UCSD-AML1 (cell line): Measurements from ENCODE around the gene PNPLA7.

Experiments used
- DNase-seq: peaks from one replicate; lab custom pipeline; 2025; ENCODE audit not compliant: unreplicated experiment; lab: John Stamatoyannopoulos, UW

Gene PNPLA7

DNA sequence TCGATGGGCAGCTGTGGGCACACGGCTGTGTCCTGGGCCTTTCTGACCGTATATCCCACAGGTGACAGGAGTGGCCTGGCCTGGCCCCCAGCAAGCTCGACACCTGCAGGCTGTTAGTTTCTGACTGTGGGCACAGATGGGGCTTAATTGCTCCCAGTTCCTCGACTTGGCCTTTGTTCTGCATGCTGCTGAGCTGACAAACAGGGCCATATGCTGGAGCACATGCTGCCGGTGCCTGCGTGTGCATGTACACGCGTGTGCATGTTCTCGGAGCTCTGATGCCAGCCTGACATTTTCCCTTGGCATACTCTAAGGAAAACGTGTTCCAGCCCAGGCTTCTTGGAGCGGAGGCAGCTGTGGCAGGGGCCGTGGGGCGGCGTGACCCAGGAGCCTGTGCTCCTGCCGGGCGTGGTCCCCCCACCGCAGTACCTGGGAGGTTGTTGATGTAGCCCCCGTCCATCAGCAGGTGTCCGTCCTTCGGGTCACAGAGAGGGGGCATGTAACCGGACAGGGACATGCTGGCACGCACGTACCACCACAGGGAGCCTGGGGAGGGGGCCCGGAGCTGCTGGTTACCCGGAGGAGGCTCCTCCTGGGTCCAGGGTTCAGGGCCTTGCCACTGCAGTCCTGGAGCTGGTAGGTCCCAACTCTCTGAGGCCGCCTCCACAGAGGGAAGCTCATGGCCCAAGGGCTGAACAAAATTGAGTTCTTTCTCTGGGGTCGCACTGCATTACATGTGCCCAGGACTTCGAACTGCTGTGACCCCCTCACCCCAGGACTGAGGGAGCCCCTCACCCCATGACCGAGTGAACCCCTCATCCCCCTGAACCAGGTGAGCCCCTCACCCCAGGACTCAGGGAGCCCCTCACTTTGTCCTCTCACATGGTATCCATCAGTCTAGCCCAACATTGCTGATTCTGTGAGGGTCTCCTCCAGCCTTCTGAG lies 86.9 kb downstream of the PNPLA7 start:
- no peak for DNase-seq

GRCh38 chr9:137462396-137462985 lies 87.7 kb downstream of the PNPLA7 start:
- DNase-seq, result no peak

- DNase-seq, result no peak
Measured at GRCh38 chr9:137461663-137462395, 88.4 kb downstream of the PNPLA7 start.

DNA sequence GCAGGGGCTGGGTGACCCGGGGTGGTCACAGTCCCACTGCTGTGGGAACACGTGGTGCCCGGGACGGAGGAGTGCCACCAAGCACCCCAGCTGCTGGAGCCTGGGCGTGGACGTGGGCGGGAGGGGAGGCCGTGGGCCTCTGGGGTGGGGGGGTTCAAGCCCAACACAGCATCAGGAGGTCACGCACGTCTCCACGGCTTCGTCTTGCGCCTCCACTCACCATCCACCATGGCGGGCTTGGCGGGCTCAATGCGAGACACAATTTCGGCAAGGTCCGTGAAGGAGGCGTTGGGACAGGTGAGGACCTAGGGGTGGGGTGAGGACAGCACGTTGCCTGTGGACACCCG lies 88.9 kb downstream of the PNPLA7 start:
- DNase-seq, result no peak

DNA sequence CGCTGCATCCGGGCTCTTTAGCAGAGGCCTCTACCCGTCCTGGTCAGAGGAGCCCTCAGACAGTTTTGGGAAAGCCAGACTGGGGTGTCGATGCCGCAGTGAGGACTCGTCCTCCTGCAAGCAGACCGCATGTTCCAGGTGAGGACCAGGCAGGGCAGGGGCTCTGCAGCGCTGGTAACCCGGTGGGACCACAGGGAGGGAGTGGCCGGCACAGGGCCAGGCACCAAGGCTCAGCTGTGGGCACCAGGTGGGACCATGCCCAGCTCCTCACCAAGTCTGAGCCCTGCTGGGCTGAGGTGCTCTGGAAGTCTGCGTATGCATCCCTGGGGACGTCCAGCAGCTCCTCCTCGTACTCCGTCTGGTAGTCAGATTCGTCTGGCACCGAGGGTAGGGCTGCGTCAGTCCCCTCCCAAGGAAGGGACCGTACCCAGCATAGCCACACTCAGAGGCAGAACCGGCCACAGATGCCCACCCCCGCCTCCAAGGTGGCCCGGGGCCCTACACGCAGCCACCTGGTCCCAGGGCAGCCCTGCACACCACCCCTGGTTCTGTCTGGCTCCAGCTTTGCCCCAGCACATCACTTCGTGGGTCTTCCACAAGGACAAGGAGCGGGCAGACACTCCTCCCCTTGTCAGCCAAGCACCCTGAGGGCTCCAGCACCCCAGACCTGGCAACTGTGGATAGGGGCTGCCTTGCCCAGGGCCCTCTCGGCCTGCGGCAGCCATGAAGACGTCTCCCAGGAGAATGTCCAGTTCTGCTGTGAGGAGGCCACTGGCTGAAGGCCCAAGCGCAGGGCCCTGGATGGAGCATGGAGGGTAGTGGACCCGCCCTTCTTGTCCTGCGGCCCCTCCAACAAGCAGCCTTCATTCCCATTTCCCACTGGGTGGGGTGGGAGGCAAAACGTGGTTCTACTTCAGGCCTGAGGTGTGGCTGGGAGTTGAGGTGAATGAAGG lies 89.6 kb downstream of the PNPLA7 start:
- no peak for DNase-seq

DNA sequence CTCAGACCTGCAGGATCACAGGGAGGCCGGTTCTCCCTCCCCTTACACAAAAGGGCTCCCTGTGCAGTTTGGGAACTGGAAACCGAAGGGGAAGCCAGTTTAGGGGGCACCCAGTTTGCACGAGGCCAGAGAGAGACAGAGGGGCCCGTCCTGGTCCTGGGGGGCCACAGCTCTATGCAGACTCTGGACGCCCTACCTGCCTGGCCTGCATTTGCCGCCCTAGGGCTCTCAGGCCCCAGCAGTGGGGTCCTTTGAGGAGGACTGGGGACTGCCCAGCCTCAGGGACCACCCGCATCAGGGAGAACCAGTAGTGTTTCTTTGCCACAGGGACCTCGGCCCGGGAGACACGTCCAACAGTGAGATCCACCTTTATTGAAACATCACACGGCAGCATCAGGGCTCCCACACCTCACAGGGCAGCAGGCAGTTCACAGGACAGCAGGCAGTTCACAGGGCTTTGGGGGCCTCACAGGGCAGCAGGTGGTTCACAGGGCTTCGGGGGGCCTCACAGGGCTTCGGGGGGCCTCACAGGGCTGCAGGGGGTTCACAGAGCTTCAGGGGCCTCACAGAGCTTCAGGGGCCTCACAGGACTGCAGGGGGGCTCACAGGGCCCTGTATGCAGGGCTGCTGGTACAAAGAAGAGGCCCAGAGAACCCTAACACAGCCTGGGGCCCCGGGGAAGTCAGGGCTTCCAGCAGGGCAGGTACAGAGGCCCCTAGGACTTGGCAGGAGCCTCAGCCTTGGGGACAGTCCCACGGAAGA lies 90.4 kb downstream of the PNPLA7 start:
- DNase-seq, result no peak

GRCh38 chr9:137459152-137459600 lies 91.0 kb downstream of the PNPLA7 start, which contains the start of gene NSMF:
NSMF (minus strand) TSS chr9:137459334; CDS start chr9:137459102, 232 bp downstream.
- peak; percentile 94 for DNase-seq

DNA sequence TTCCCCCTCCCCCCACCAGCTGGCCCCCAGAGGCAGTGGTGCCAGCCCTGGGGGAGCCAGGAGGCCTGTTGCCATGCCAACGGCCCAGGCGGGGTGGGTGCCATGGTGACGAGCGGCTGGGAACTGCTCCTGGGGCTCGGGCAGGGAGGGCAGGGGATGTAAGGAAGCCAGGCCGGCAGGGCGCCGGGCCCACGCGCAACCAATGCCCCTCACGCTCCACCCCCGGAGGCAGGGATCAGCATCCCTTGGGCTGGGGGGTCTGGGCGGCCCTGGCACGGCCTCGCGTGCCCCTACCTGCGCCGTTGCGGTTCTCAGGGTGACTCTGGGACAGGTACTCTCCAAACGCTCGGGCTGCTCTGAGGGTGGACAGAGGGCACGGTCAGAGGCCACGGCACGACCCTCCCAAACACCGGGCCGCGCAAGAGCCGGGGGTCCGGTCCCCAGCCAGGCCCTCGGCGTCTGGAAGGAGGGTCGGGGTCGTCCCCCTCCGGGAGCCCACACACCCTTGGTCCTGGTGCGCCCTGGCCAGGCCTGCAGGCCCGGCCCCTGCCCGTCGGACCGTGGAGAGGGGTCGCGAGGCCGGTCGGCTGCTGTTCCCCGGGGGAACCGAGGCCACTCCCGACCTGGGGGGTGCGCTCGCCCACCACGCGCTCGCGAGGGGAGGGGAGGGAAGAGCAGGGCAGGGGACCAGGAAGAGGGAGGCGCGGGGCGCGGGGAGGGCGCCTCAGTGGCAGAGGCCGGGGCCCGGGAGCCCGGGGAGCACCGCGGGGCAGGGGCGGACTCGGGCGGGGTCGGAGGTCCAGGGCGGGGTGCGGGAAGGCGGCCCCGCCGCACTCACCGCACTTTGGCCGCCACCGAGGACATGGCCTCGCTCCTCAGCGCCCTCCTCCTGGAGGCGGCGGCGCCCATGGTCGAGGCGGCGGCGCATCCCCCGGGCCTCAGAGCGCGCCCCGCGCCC lies 91.7 kb downstream of the PNPLA7 start:
- no peak for DNase-seq

DNA sequence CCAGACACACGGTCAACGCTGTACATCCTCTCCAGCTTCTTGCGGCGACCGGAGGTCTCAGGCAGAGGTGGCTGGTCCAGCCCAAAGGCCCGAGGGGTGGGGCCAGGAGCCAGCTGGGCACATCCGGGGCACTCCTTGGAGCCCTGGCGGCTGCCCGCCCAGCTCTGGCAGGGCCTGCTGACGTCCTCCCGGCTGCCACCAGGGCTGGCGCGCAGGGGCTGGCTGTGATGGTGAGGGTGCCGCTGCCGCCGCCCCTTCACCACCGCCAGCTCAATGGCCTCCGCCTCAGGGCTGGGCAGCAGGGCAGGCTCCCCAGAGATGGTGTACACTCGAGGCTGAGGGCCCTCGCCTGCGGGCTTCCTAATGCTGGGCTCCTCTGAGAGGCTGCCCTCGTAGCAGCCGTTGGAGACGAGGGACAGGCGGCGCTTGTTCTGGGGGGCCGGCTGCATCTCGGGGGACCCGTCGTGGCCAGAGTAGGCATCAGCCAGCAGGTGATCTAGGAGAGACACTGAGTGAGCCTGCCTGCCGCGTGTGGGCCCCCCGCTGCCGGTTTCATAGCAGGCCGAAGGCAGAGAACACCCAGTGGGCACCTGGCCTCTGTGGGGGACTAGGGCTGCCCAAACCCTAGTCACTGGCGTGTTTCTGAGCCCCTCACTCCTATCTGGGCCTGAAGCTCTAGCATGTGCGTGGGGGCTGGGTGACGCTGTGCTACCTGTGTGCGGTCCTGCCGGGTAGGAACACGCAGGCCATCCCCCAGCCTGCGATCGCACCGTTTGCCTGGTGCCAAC lies 92.6 kb downstream of the PNPLA7 start:
- no peak for DNase-seq

GRCh38 chr9:137456864-137457405 lies 93.3 kb downstream of the PNPLA7 start:
- no peak for DNase-seq

DNA sequence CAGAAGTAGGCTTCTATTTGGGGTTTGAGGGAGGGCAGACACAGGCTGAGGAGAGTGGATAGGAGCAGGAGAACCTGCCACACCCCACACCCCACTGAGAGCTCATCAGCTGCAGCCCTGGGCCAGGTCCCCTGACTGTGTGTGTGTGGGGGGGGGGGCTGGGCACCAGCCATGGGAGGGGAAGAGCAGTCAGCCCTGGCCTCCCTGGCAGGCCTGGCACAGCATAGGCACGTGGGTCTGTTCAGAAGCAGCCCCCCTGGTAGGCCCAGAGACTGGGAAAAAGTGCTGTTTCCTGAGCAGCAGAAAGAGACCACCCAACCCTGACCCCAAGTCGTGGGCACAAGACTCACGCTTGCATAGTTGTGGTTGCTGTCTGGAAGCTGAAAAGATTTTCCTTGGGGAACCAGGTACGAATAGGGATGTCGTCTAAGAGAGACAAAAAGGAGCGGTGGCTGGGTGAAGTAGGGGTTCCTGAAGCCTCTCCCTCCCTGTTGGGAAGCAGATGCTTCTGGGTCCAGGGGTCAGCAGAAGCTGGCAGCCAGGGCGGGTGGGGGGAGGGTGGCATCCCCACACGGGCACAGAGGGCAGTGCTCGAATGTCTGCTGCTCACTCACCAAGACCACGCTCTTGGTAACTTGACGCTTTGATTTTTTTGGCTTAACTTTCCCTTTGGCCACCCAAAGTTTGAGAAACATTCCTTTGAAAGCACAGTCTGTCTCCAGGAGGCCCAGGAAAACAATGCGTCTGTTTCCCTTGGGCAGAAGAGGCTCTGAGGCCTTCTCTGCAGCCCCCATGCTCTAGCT lies 93.9 kb downstream of the PNPLA7 start:
- no peak for DNase-seq

GRCh38 chr9:137455359-137455991 lies 94.7 kb downstream of the PNPLA7 start:
- DNase-seq, result no peak

DNA sequence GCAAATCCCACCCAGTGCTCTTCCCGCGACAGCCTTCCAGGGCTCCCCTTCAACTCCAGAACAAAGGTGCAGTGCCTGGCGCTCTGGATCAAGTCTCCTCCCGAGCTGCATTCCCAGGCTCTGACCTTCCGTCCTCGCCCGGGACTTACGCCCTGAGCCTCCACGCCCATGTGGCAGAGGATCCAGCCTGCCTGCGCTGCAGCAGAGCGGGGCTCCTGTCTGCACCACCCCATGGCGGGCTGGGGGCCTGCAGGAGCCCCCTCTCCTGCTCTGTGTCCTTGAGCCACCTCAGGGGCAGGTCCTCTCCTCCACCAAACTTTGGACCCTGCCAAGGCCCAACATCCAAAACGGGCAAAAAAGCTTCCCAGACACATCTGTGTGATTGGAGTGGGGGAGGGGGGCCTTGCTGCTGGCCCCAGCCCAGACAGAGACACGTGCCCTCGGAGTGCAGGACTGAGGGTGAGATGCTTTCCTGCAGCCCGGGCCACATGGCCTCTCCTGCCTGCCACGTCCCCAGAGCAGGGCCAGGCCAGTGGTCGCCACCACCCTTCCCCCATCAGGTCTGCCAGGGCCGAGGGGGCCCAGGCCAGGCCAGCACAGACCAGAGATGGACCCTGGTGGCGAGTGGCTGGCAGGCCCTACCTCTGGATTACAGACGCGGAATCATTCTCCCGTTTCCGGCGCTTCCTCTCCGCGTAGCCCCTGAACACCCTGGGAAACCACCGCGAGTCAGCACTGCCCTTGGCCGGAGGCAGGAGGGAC lies 95.4 kb downstream of the PNPLA7 start:
- DNase-seq, result no peak

GRCh38 chr9:137454145-137454596 lies 96.0 kb downstream of the PNPLA7 start:
- no peak for DNase-seq

- DNase-seq, result peak; percentile 40
Measured at GRCh38 chr9:137453643-137454081, 96.5 kb downstream of the PNPLA7 start.
